ENCODE data around the gene PRKCA.
A peak's percentile ranks its signal among the peaks of the same experiment; 100 is the strongest.

Gene PRKCA

GRCh38 chr17:66822009-66822408 lies 519.6 kb downstream of the PRKCA start:
- Histone ChIP-seq H3K27me3 (ENCODE audit: control insufficient read depth in 3 of 3, insufficient read depth in 3 of 3, low read depth in 1 of 3, low read length in 3 of 3) (peaks cover 0 to 9% (median 0%) of the 10 kb centered on the region in 3 experiments), H2AK5ac (ENCODE audit: low read depth, low read length) (no peak overlapping the region), H3K4me1 (ENCODE audit: control insufficient read depth in 2 of 2, insufficient read depth in 1 of 2, low read depth in 1 of 2, low read length in 2 of 2) (peaks cover 0 to 5% of the 10 kb centered on the region in 2 donors), H3K14ac (ENCODE audit: low read length) (no peak overlapping the region), H3K9ac (ENCODE audit: low read depth, low read length, poor library complexity) (no peak overlapping the region), H2BK15ac (ENCODE audit: low read length) (no peak overlapping the region), H3K27ac (replicated peaks; ENCODE audit: low read length) (no peak overlapping the region), H3K4me2 (ENCODE audit: insufficient read depth, low read length, poor library complexity, severe bottlenecking) (no peak overlapping the region), H2AFZ (ENCODE audit: low read length) (no peak overlapping the region), H3K23ac (ENCODE audit: low read depth, low read length, poor library complexity) (no peak overlapping the region), H3K9me3 (replicated peaks in 1 of 2; ENCODE audit: control insufficient read depth in 2 of 2, insufficient read depth in 1 of 2, low read depth in 1 of 2, low read length in 2 of 2) (peaks cover 2 to 4% of the 10 kb centered on the region in 2 donors), H3K79me1 (ENCODE audit: low read depth, low read length) (no peaks in the 10 kb centered on the region), H2BK12ac (ENCODE audit: low read length) (no peak overlapping the region), H3K36me3 (replicated peaks in 1 of 2; ENCODE audit: control insufficient read depth in 2 of 2, insufficient read depth in 2 of 2, low read length in 2 of 2) (no peaks in the 10 kb centered on the region), H3K4ac (ENCODE audit: low read length) (no peak overlapping the region), H3K4me3 (ENCODE audit: low read length in 2 of 2) (no peak overlapping the region), H2BK120ac (ENCODE audit: low read depth, low read length) (no peak overlapping the region), H2BK5ac (ENCODE audit: low read length) (no peak overlapping the region), H4K8ac (ENCODE audit: low read depth, low read length) (no peak overlapping the region), H4K91ac (ENCODE audit: low read depth, low read length, poor library complexity) (no peak overlapping the region), H3K18ac (ENCODE audit: low read length) (no peak overlapping the region)
- DNase-seq (ENCODE audit: low spot score): no peak
- no CpG with 5 or more reads among the region's 8 CpGs for WGBS, 2 donors (ENCODE audit: extremely low coverage in 2 of 2, insufficient read length in 2 of 2, insufficient replicate concordance in 1 of 2)

GRCh38 chr17:66826856-66827255 lies 524.4 kb downstream of the PRKCA start:
- no peak overlapping the region for H3K4me3 ChIP-seq (ENCODE audit: low read length in 2 of 2)
- no peak overlapping the region for H3K4ac ChIP-seq (ENCODE audit: low read length)
- H3K27me3 ChIP-seq (ENCODE audit: control insufficient read depth in 3 of 3, insufficient read depth in 3 of 3, low read depth in 1 of 3, low read length in 3 of 3): peaks cover 0 to 27% (median 4%) of the 10 kb centered on the region in 3 experiments
- H2BK15ac ChIP-seq (ENCODE audit: low read length): no peak overlapping the region
- no peak overlapping the region for H3K23ac ChIP-seq (ENCODE audit: low read depth, low read length, poor library complexity)
- no peak overlapping the region for H4K91ac ChIP-seq (ENCODE audit: low read depth, low read length, poor library complexity)
- DNase-seq (ENCODE audit: low spot score): no peak
- H3K9me3 ChIP-seq (replicated peaks in 1 of 2; ENCODE audit: control insufficient read depth in 2 of 2, insufficient read depth in 1 of 2, low read depth in 1 of 2, low read length in 2 of 2): no peaks in the 10 kb centered on the region
- no peak overlapping the region for H2BK12ac ChIP-seq (ENCODE audit: low read length)
- no peak overlapping the region for H2BK5ac ChIP-seq (ENCODE audit: low read length)
- no peak overlapping the region for H3K4me2 ChIP-seq (ENCODE audit: insufficient read depth, low read length, poor library complexity, severe bottlenecking)
- no peak overlapping the region for H3K27ac ChIP-seq (replicated peaks; ENCODE audit: low read length)
- H3K4me1 ChIP-seq (ENCODE audit: control insufficient read depth in 2 of 2, insufficient read depth in 1 of 2, low read depth in 1 of 2, low read length in 2 of 2): peaks cover 5 to 15% of the 10 kb centered on the region in 2 donors
- H2AFZ ChIP-seq (ENCODE audit: low read length): no peak overlapping the region
- H4K8ac ChIP-seq (ENCODE audit: low read depth, low read length): no peak overlapping the region
- H3K18ac ChIP-seq (ENCODE audit: low read length): no peak overlapping the region
- H2AK5ac ChIP-seq (ENCODE audit: low read depth, low read length): no peak overlapping the region
- no peak overlapping the region for H2BK120ac ChIP-seq (ENCODE audit: low read depth, low read length)
- no CpG with 5 or more reads among the region's 6 CpGs for WGBS, 2 donors (ENCODE audit: extremely low coverage in 2 of 2, insufficient read length in 2 of 2, insufficient replicate concordance in 1 of 2)
- no peak overlapping the region for H3K14ac ChIP-seq (ENCODE audit: low read length)
- H3K79me1 ChIP-seq (ENCODE audit: low read depth, low read length): no peaks in the 10 kb centered on the region
- no peaks in the 10 kb centered on the region for H3K36me3 ChIP-seq (replicated peaks in 1 of 2; ENCODE audit: control insufficient read depth in 2 of 2, insufficient read depth in 2 of 2, low read length in 2 of 2)
- H3K9ac ChIP-seq (ENCODE audit: low read depth, low read length, poor library complexity): no peak overlapping the region

GRCh38 chr17:66829386-66829864 lies 527.0 kb downstream of the PRKCA start:
- Histone ChIP-seq H2AFZ (ENCODE audit: low read length) (no peak overlapping the region), H2BK15ac (ENCODE audit: low read length) (no peak overlapping the region), H3K4me1 (ENCODE audit: control insufficient read depth in 2 of 2, insufficient read depth in 1 of 2, low read depth in 1 of 2, low read length in 2 of 2) (peaks cover 5 to 15% of the 10 kb centered on the region in 2 donors), H4K91ac (ENCODE audit: low read depth, low read length, poor library complexity) (no peak overlapping the region), H3K4me3 (ENCODE audit: low read length in 2 of 2) (no peak overlapping the region), H3K4ac (ENCODE audit: low read length) (no peak overlapping the region), H3K18ac (ENCODE audit: low read length) (no peak overlapping the region), H2BK5ac (ENCODE audit: low read length) (no peak overlapping the region), H3K9ac (ENCODE audit: low read depth, low read length, poor library complexity) (no peak overlapping the region), H3K79me1 (ENCODE audit: low read depth, low read length) (no peaks in the 10 kb centered on the region), H3K14ac (ENCODE audit: low read length) (no peak overlapping the region), H3K27me3 (ENCODE audit: control insufficient read depth in 3 of 3, insufficient read depth in 3 of 3, low read depth in 1 of 3, low read length in 3 of 3) (peaks cover 0 to 41% (median 8%) of the 10 kb centered on the region in 3 experiments), H2BK12ac (ENCODE audit: low read length) (no peak overlapping the region), H2AK5ac (ENCODE audit: low read depth, low read length) (no peak overlapping the region), H3K9me3 (replicated peaks in 1 of 2; ENCODE audit: control insufficient read depth in 2 of 2, insufficient read depth in 1 of 2, low read depth in 1 of 2, low read length in 2 of 2) (no peaks in the 10 kb centered on the region), H3K36me3 (replicated peaks in 1 of 2; ENCODE audit: control insufficient read depth in 2 of 2, insufficient read depth in 2 of 2, low read length in 2 of 2) (no peaks in the 10 kb centered on the region), H2BK120ac (ENCODE audit: low read depth, low read length) (no peak overlapping the region), H4K8ac (ENCODE audit: low read depth, low read length) (no peak overlapping the region), H3K23ac (ENCODE audit: low read depth, low read length, poor library complexity) (no peak overlapping the region), H3K27ac (replicated peaks; ENCODE audit: low read length) (no peak overlapping the region), H3K4me2 (ENCODE audit: insufficient read depth, low read length, poor library complexity, severe bottlenecking) (no peak overlapping the region)
- DNase-seq (ENCODE audit: low spot score): peak; percentile 70
- no CpG with 5 or more reads among the region's 18 CpGs for WGBS, 2 donors (ENCODE audit: extremely low coverage in 2 of 2, insufficient read length in 2 of 2, insufficient replicate concordance in 1 of 2)

GRCh38 chr17:66829883-66830282 lies 527.5 kb downstream of the PRKCA start:
- no peak overlapping the region for H3K9ac ChIP-seq (ENCODE audit: low read depth, low read length, poor library complexity)
- no peak overlapping the region for H2BK120ac ChIP-seq (ENCODE audit: low read depth, low read length)
- no peaks in the 10 kb centered on the region for H3K9me3 ChIP-seq (replicated peaks in 1 of 2; ENCODE audit: control insufficient read depth in 2 of 2, insufficient read depth in 1 of 2, low read depth in 1 of 2, low read length in 2 of 2)
- no peaks in the 10 kb centered on the region for H3K79me1 ChIP-seq (ENCODE audit: low read depth, low read length)
- H3K4me3 ChIP-seq (ENCODE audit: low read length in 2 of 2): no peak overlapping the region
- no peak overlapping the region for H3K23ac ChIP-seq (ENCODE audit: low read depth, low read length, poor library complexity)
- H4K8ac ChIP-seq (ENCODE audit: low read depth, low read length): no peak overlapping the region
- no peak overlapping the region for H3K14ac ChIP-seq (ENCODE audit: low read length)
- H3K18ac ChIP-seq (ENCODE audit: low read length): no peak overlapping the region
- peaks cover 0 to 40% (median 12%) of the 10 kb centered on the region in 3 experiments for H3K27me3 ChIP-seq (ENCODE audit: control insufficient read depth in 3 of 3, insufficient read depth in 3 of 3, low read depth in 1 of 3, low read length in 3 of 3)
- no peak overlapping the region for H2BK15ac ChIP-seq (ENCODE audit: low read length)
- H4K91ac ChIP-seq (ENCODE audit: low read depth, low read length, poor library complexity): no peak overlapping the region
- H2BK12ac ChIP-seq (ENCODE audit: low read length): no peak overlapping the region
- H3K4me2 ChIP-seq (ENCODE audit: insufficient read depth, low read length, poor library complexity, severe bottlenecking): no peak overlapping the region
- peak overlapping the region; percentile 25 for H2AFZ ChIP-seq (ENCODE audit: low read length)
- no peak overlapping the region for H2BK5ac ChIP-seq (ENCODE audit: low read length)
- no peak for DNase-seq (ENCODE audit: low spot score)
- no peak overlapping the region for H3K4ac ChIP-seq (ENCODE audit: low read length)
- peaks cover 5 to 17% of the 10 kb centered on the region in 2 donors for H3K4me1 ChIP-seq (ENCODE audit: control insufficient read depth in 2 of 2, insufficient read depth in 1 of 2, low read depth in 1 of 2, low read length in 2 of 2)
- WGBS, 2 donors (ENCODE audit: extremely low coverage in 2 of 2, insufficient read length in 2 of 2, insufficient replicate concordance in 1 of 2): no CpG with 5 or more reads among the region's 10 CpGs
- no peak overlapping the region for H2AK5ac ChIP-seq (ENCODE audit: low read depth, low read length)
- H3K36me3 ChIP-seq (replicated peaks in 1 of 2; ENCODE audit: control insufficient read depth in 2 of 2, insufficient read depth in 2 of 2, low read length in 2 of 2): no peaks in the 10 kb centered on the region
- H3K27ac ChIP-seq (replicated peaks; ENCODE audit: low read length): no peak overlapping the region

Data from neuronal stem cell (in vitro differentiated cells).